Measurements from ENCODE around the gene OR5H6. TPM values are rescaled to one million over a fixed set of nuclear protein-coding genes. Genes with fewer than 3 reads are reported as not detected.
"Not testable (repeated sequence)": the region's sequence is repeated elsewhere in the genome, so short reads cannot be mapped to it uniquely, and the experiment has no call there.

OR5H6 gene
- not detected in 2 replicates for total RNA-seq

GRCh38 chr3:98263944-98264343 lies at the start of gene OR5H6:
Gene OR5H6, plus strand, starts transcription at chr3:98264244. Its CDS starts 89 bp downstream, at chr3:98264333.
- intact Hi-C loops (cut with micrococcal nuclease), result no loop called here

- intact Hi-C loops (cut with micrococcal nuclease), result no loop called here
These were observed 49.0 kb upstream of the OR5H6 start for GRCh38 chr3:98215051-98215450.

GRCh38 chr3:98223907-98224672 lies 40.0 kb upstream of the OR5H6 start:
- intact Hi-C loops (cut with micrococcal nuclease), result no loop called here

- intact Hi-C loops (cut with micrococcal nuclease), result no loop called here
These were observed 31.6 kb upstream of the OR5H6 start for GRCh38 chr3:98232489-98232888.

- intact Hi-C loops (cut with micrococcal nuclease), result no loop called here
These were observed 30.6 kb upstream of the OR5H6 start for GRCh38 chr3:98233468-98233867.

- intact Hi-C loops (cut with micrococcal nuclease), result no loop called here
These were observed 23.9 kb upstream of the OR5H6 start for GRCh38 chr3:98240131-98240530.

GRCh38 chr3:98242155-98242554 lies 21.9 kb upstream of the OR5H6 start:
- intact Hi-C loops (cut with micrococcal nuclease), result no loop called here

- intact Hi-C loops (cut with micrococcal nuclease), result no loop called here
These were observed 20.2 kb upstream of the OR5H6 start for GRCh38 chr3:98243843-98244242.

GRCh38 chr3:98246142-98246541 lies 17.9 kb upstream of the OR5H6 start:
- intact Hi-C loops (cut with micrococcal nuclease), result no loop called here

- intact Hi-C loops (cut with micrococcal nuclease), result not testable (repeated sequence)
These were observed 8.0 kb upstream of the OR5H6 start for GRCh38 chr3:98256026-98256425.

GRCh38 chr3:98259707-98260106 lies 4.3 kb upstream of the OR5H6 start:
- intact Hi-C loops (cut with micrococcal nuclease), result no loop called here

- intact Hi-C loops (cut with micrococcal nuclease), result no loop called here
These were observed 2.0 kb upstream of the OR5H6 start for GRCh38 chr3:98262046-98262445.

- intact Hi-C loops (cut with micrococcal nuclease), result no loop called here
These were observed 5.8 kb downstream of the OR5H6 start for GRCh38 chr3:98269846-98270245.

GRCh38 chr3:98272126-98272525 lies 8.1 kb downstream of the OR5H6 start:
- intact Hi-C loops (cut with micrococcal nuclease), result no loop called here

- intact Hi-C loops (cut with micrococcal nuclease), result no loop called here
These were observed 10.9 kb downstream of the OR5H6 start for GRCh38 chr3:98274914-98275313.

GRCh38 chr3:98282205-98282604 lies 18.2 kb downstream of the OR5H6 start, which contains the start of gene OR5H2:
Gene OR5H2, plus strand, starts transcription at chr3:98282505. Its CDS starts 398 bp downstream, at chr3:98282903.
- intact Hi-C loops (cut with micrococcal nuclease), result no loop called here

GRCh38 chr3:98290916-98291315 lies 26.9 kb downstream of the OR5H6 start:
- intact Hi-C loops (cut with micrococcal nuclease), result no loop called here

GRCh38 chr3:98291332-98291957 lies 27.4 kb downstream of the OR5H6 start:
- intact Hi-C loops (cut with micrococcal nuclease), result no loop called here

Other genes with a start within 250 kb of the OR5H6 start
- gene GABRR3, start 228.9 kb upstream of the OR5H6 start, total RNA-seq, result 0.05 TPM in 2 replicates
- not detected in 2 replicates for gene OR5AC2, start 177.1 kb upstream of the OR5H6 start, total RNA-seq
- not detected in 2 replicates for gene OR5H1, start 133.5 kb upstream of the OR5H6 start, total RNA-seq
- gene OR5H14, start 116.8 kb upstream of the OR5H6 start, total RNA-seq, result 0.02 TPM in 1 of 2 replicates, not detected in the other
- gene OR5H15, start 97.5 kb upstream of the OR5H6 start, total RNA-seq, result not detected in 2 replicates
- not detected in 2 replicates for gene OR5H2, start 18.3 kb downstream of the OR5H6 start, total RNA-seq
- not detected in 2 replicates for gene OR5K4, start 89.6 kb downstream of the OR5H6 start, total RNA-seq
- not detected in 2 replicates for gene OR5K3, start 126.4 kb downstream of the OR5H6 start, total RNA-seq
- not detected in 2 replicates for gene OR5K1, start 199.0 kb downstream of the OR5H6 start, total RNA-seq
- not detected in 2 replicates for gene OR5K2, start 233.4 kb downstream of the OR5H6 start, total RNA-seq